Measurements from ENCODE around the gene TOM1L2.

The TOM1L2 gene

DNA sequence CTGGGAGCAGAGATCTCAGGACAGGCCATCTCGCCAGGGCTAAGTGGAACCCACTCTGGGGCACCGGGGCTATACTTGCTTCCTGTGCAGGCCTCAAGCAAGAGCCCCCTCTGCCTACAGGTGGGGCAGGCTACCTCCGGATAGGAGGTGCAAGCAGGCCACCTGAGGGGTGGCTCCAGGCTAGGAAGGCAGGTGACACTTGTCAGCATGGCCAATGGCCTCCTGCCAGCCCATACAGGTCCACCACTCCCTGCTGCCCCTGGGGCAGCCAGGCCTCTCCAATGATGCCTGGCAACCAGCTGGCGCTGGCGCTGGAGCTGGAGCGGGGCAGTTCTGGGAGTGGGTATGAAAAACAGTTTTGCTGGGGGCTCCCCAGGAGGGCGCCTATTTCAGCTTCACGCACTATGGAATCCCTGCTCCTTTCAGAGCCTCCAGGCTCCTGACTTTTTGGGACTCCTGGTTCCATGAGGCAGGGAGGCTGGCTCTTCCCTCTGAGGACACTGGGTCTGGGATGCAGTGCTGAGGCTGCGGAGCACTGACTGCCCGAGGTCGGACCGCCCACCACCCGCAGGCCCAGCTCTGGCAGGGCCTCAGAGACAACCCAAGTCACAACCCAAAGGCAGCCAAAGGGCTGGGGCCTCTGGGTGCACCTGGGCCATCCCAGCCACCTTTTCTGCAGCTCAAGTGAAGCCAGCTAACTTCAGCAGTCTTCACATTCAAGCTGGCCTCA is 127.0 kb downstream of the TOM1L2 start:
- DNase-seq (ENCODE audit: low spot score) = no peak
- TF ChIP-seq, protein P1, sequence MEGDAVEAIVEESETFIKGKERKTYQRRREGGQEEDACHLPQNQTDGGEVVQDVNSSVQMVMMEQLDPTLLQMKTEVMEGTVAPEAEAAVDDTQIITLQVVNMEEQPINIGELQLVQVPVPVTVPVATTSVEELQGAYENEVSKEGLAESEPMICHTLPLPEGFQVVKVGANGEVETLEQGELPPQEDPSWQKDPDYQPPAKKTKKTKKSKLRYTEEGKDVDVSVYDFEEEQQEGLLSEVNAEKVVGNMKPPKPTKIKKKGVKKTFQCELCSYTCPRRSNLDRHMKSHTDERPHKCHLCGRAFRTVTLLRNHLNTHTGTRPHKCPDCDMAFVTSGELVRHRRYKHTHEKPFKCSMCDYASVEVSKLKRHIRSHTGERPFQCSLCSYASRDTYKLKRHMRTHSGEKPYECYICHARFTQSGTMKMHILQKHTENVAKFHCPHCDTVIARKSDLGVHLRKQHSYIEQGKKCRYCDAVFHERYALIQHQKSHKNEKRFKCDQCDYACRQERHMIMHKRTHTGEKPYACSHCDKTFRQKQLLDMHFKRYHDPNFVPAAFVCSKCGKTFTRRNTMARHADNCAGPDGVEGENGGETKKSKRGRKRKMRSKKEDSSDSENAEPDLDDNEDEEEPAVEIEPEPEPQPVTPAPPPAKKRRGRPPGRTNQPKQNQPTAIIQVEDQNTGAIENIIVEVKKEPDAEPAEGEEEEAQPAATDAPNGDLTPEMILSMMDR (IDR thresholded peaks at IDR 0.05; ENCODE audit: extremely low read depth, missing control alignments) = no peak

DNA sequence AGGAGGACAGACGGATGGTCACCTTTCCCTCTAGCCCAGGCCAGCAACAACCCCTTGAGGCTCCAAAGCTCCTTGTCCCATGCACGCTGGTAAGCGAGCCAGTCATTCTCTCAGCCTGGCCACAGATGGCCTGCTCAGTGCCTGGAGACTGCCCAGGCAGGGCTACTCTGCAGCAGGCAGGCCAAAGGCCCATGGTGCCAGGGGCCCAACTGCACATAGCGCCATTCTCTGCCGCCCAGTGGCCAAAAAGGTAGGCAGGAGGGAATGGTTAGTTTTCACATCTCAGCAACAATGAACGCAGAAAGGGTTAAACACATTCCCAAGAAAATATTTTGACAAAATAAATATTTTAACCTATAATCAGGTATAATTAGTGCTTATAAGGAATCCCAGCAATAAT is 127.7 kb downstream of the TOM1L2 start:
- DNase-seq (ENCODE audit: low spot score) = no peak
- TF ChIP-seq, protein P1 (IDR thresholded peaks at IDR 0.05; ENCODE audit: extremely low read depth, missing control alignments) = no peak

DNA sequence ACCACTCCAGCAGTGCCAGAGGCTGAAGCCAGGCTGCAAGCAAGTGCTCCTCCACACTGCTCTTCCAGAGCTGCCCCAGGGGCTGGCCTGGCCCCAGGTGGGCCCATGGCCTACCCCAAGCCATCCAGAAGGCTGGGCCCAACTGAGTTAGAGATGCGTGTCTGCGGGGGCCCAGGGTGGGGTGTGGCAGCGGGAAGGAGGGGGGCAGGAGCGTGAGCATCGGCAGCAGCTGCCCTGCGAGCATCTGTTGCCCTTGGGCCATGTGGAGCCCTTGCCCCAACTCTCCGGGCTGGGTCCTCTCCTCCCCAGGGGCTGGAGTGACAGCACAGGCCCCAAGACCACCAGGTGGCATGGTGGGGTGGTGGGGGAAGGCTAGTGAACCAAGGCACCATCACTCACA is 128.1 kb downstream of the TOM1L2 start:
- DNase-seq (ENCODE audit: low spot score) = no peak
- TF ChIP-seq, protein P1 (IDR thresholded peaks at IDR 0.05; ENCODE audit: extremely low read depth, missing control alignments) = no peak

DNA sequence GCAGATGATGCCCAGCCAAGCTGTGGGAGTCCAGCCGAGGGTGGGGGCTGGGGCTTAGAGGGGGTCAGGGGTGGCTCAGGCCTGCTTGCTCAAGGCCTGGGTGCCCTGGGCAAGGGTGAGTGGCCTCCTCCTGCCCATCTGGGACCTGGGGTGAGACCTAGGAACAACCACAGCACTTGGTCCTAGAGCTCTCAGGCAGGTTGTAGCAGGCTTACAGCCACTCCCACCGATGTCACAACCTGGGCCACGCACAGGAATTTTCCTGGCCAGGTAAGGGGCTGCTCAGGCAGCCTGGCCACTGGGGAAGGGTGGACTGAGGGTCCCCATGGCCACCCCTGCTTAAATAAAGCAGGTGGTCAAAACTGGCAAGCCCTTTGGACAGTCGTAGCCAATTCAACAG is 129.1 kb downstream of the TOM1L2 start:
- TF ChIP-seq, protein P1 (IDR thresholded peaks at IDR 0.05; ENCODE audit: extremely low read depth, missing control alignments) = no peak
- DNase-seq (ENCODE audit: low spot score) = no peak

DNA sequence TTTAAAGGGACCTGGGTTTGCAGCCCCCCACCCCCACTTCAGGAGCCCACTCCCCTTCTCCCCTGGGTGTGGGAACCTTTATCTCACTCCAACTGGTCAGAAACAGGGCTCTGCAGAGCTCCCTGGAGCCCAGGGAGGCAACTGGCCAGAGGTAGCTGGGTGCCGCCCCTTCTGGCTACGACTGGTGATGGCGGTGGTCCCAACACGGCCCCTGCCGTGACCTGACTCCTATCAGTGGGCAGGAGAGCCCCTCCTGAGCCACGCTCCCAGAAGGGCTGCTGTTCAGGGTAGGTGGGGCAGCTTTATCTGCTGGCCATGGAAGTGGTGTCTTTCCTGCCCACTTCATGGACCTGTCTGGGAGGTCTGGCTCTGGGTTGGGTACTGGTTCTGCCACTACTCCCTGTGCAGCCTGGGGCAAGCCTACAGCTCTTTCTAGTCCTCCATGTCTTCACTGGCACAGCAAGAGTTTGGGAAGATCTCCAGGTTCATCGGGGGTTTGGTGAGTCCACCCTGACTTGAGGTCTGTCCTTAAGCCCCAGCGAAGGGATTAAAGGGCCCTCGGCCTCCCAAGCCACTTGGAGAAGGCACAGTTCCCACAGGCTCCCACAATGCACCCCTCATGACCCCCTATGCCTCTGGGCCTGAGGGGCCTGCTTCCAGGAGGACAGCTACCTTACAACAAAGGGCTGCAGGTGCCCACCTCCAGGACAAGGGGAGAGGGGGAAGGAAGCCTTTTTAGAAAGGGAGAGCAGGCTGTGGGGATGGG is 129.9 kb downstream of the TOM1L2 start:
- TF ChIP-seq, protein P1 (IDR thresholded peaks at IDR 0.05; ENCODE audit: extremely low read depth, missing control alignments) = no peak
- DNase-seq (ENCODE audit: low spot score) = no peak

DNA sequence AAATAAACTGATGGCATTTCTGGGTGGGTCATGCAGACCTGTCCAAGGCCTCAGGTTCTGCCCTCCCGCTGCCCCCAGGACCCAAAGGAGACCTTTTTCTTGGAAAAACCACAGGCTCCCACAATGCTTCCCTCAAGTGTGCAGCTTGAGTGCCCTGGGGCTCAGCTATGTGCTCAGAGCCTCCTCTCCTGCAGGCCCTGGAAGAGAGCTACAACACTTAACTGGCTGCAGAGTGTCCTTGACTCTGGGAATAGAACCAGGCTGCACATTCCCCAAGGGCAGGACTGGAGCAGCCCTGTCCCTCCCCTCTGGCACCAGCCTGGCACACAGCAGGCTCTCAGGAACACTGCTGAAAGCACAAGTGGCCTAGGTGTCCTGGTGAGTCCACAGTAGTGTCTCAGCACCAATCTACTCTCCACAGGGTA is 130.6 kb downstream of the TOM1L2 start:
- TF ChIP-seq, protein P1 (IDR thresholded peaks at IDR 0.05; ENCODE audit: extremely low read depth, missing control alignments) = no peak
- DNase-seq (ENCODE audit: low spot score) = no peak

Measured in GM20000 (cell line).